ENCODE data around the gene CBX3.

DNA sequence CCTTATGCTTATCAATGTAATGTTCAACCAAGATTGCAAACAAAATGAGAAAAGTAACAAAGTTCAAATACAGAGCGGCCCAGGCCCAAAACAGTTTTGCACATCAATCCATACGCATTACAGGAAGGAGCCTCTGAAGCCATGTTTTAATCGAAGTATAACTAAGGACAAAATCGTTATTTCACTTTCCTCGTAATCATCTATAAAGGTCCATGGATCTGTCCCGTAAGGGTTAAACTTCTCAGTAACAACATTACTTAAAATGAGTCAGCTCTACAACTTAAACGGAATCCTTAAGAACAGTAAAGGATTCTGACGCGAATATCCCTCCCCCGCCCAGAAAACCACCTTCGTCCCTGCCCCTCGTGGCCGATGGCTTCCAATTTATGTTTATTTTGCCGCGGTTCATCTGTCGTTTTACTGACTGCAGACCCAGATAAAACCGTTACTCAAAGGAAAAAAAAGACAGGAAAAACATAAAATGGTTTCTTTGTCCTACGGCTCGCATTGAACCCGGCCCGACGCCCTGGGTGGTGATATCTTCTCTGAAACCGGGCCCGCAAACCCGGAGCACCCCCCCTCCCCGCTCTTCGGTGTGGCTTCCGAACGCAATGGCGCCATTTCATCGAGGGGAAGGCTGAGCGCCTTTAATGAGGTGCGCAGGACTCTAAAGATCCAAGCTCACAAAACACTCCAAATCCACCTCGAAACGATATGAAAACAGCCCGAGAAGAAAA, 2.1 kb upstream of the CBX3 start:
- TF ChIP-seq, protein P1, sequence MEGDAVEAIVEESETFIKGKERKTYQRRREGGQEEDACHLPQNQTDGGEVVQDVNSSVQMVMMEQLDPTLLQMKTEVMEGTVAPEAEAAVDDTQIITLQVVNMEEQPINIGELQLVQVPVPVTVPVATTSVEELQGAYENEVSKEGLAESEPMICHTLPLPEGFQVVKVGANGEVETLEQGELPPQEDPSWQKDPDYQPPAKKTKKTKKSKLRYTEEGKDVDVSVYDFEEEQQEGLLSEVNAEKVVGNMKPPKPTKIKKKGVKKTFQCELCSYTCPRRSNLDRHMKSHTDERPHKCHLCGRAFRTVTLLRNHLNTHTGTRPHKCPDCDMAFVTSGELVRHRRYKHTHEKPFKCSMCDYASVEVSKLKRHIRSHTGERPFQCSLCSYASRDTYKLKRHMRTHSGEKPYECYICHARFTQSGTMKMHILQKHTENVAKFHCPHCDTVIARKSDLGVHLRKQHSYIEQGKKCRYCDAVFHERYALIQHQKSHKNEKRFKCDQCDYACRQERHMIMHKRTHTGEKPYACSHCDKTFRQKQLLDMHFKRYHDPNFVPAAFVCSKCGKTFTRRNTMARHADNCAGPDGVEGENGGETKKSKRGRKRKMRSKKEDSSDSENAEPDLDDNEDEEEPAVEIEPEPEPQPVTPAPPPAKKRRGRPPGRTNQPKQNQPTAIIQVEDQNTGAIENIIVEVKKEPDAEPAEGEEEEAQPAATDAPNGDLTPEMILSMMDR (IDR thresholded peaks at IDR 0.05; ENCODE audit: insufficient read depth, low read length, poor library complexity, severe bottlenecking) = no peak
- TF ChIP-seq EZH2phosphoT487 (conservative IDR thresholded peaks at IDR 0.05; ENCODE audit: low read length) = no peak

Measured in SU-DHL-6 (cell line).